Measurements from ENCODE around the gene BICC1. TPM values are rescaled to one million over a fixed set of nuclear protein-coding genes. Genes with fewer than 3 reads are reported as not detected.

BICC1 gene
- total and polyA plus RNA-seq, 2 of the 8 experiments (the other 6 are each of a cell fraction or from before 2014, with no cell fraction given) = 0.20 to 0.73 TPM

- 90% methylated on average over 1 of the region's 1 CpG; no CpG with 5 or more reads in 1 of the 2 experiments for WGBS, 2 experiments (ENCODE audit: extremely low coverage in 1 of 2, insufficient coverage in 1 of 2, insufficient read length in 1 of 2, insufficient replicate concordance in 2 of 2, low coverage in 1 of 2, low lambda C conversion rate in 2 of 2, missing lambda C conversion rate in 1 of 2)
Measured at GRCh38 chr10:58567652-58568051, 55.0 kb downstream of the BICC1 start.

More at GRCh38 chr10:58567652-58568051, 55.0 kb downstream of the BICC1 start:
- ChIA-PET POLR2A (ENCODE audit: partially characterized antibody) (no interaction called here), CTCF (ENCODE audit: partially characterized antibody) (interaction anchor here (0.6 kb wide), 1 partner anchor 125 kb away, joined by 4 read pairs; no protein-coding TSS in a partner anchor)
- Histone ChIP-seq H4K91ac (replicated peaks; ENCODE audit: insufficient read length, low read length) (no peak overlapping the region), H2BK20ac (ENCODE audit: low read length) (no peak overlapping the region), H3K23ac (ENCODE audit: insufficient read length) (no peak overlapping the region), H3K18ac (ENCODE audit: extremely low read depth, low read length) (no peak overlapping the region), H2AK5ac (ENCODE audit: low read depth, low read length) (no peak overlapping the region), H3K79me2 (ENCODE audit: control insufficient read depth in 1 of 2, insufficient read depth in 2 of 2, low read length in 2 of 2) (no peaks in the 10 kb centered on the region), H3K4me2 (ENCODE audit: insufficient read depth in 1 of 2, low read depth in 2 of 2, low read length in 2 of 2) (no peak overlapping the region), H4K20me1 (replicated peaks in 1 of 2; ENCODE audit: control insufficient read depth in 1 of 2, insufficient read depth in 2 of 2, low read length in 2 of 2) (no peaks in the 10 kb centered on the region), H3K79me1 (ENCODE audit: low read depth, low read length) (no peaks in the 10 kb centered on the region), H3K23me2 (ENCODE audit: low read depth, low read length) (no peaks in the 10 kb centered on the region; the same call in 1 of the 2 replicates), H3K9ac (replicated peaks in 1 of 4; ENCODE audit: extremely low read depth in 1 of 4, low read depth in 3 of 4, low read length in 3 of 4) (peak overlapping the region in 1 of 4 experiments; percentile 8; a peak in 1 of 7 replicates), H3K4me3 (ENCODE audit: extremely low read depth in 1 of 4, insufficient read depth in 2 of 4, low read depth in 3 of 4, low read length in 4 of 4) (no peak overlapping the region), H3K4me1 (replicated peaks in 1 of 4; ENCODE audit: control insufficient read depth in 3 of 4, insufficient read depth in 4 of 4, low read length in 3 of 4) (no peaks in the 10 kb centered on the region), H3K4ac (replicated peaks; ENCODE audit: insufficient read length, low read depth, low read length) (no peak overlapping the region), H3K56ac (replicated peaks; ENCODE audit: insufficient read length, low read depth, low read length) (no peak overlapping the region), H2BK15ac (ENCODE audit: low read length) (no peak overlapping the region), H2AFZ (ENCODE audit: low read length) (no peak overlapping the region), H3K36me3 (ENCODE audit: control insufficient read depth in 2 of 4, insufficient read depth in 4 of 4, low read length in 3 of 4) (no peaks in the 10 kb centered on the region), H3K27me3 (replicated peaks in 1 of 4; ENCODE audit: control insufficient read depth in 3 of 4, extremely low read depth in 1 of 4, insufficient read depth in 3 of 4, low read length in 3 of 4) (no peaks in the 10 kb centered on the region), H3K14ac (ENCODE audit: insufficient read length) (no peak overlapping the region), H2BK120ac (replicated peaks; ENCODE audit: low read depth, low read length) (no peak overlapping the region), H2BK5ac (ENCODE audit: low read depth, low read length) (no peak overlapping the region), H3K27ac (ENCODE audit: low read depth, low read length) (no peak overlapping the region), H4K8ac (ENCODE audit: extremely low read depth, insufficient read depth, low read length) (no peak overlapping the region), H3K9me3 (ENCODE audit: insufficient read depth in 2 of 2, low read depth in 1 of 2, low read length in 1 of 2) (no peaks in the 10 kb centered on the region), H4K5ac (ENCODE audit: insufficient read length, low read depth, low read length) (no peak overlapping the region), H2BK12ac (ENCODE audit: low read depth, low read length) (no peak overlapping the region)
- no peak for FAIRE-seq
- no peak for TF ChIP-seq HDAC6 (IDR thresholded peaks at IDR 0.05; ENCODE audit: low read depth, low read length)
- no peak for TF ChIP-seq BCL11A (IDR thresholded peaks at IDR 0.05; ENCODE audit: low read depth in 2 of 2, low read length in 2 of 2)
- TF ChIP-seq CHD2 (IDR thresholded peaks at IDR 0.05; ENCODE audit: low read length) = no peak
- TF ChIP-seq KDM4A (IDR thresholded peaks at IDR 0.05; ENCODE audit: low read depth, low read length, severe bottlenecking) = no peak
- TF ChIP-seq ASH2L (IDR thresholded peaks at IDR 0.05; ENCODE audit: low read length) = no peak
- no peak for TF ChIP-seq BACH1 (IDR thresholded peaks at IDR 0.05; ENCODE audit: low read length)
- no peak for TF ChIP-seq ZNF274 (IDR thresholded peaks at IDR 0.05; ENCODE audit: borderline replicate concordance, extremely low read depth, low read length)
- no peak for DNase-seq (ENCODE audit: low read depth in 1 of 2, low spot score in 2 of 2)
